Upper lobe of left lung (tissue), 4 donors: ENCODE data around the gene GOLGA6L10.
"Not testable (repeated sequence)": the region's sequence is repeated elsewhere in the genome, so short reads cannot be mapped to it uniquely, and the experiment has no call there.

Source experiments
- POLR2A ChIP-seq, 4 donors: fragments of 450-650 bp; IDR thresholded peaks; one replicate each; pipeline ENCODE4 v1.5.1; 2016 to 2017; ENCODE audit warnings: antibody characterized with exemption in 4 of 4, mild to moderate bottlenecking in 2 of 4
- POLR2AphosphoS5 ChIP-seq, 2 donors: sonication (generic); formaldehyde crosslinking; IDR thresholded peaks; one replicate each; pipeline ENCODE4 v1.5.1; 2017; ENCODE audit warnings: antibody characterized with exemption in 2 of 2
- TF ChIP-seq, protein P1 (sequence below), 6 experiments: fragments of 450-650 bp in 4 of 6; fragments of 200-600 bp in 2 of 6; sonication (generic) in 2 of 6; IDR thresholded peaks; one replicate each; pipeline ENCODE4 v1.5.1; 2016 to 2019; ENCODE audit warnings: antibody characterized with exemption in 6 of 6

DNA sequence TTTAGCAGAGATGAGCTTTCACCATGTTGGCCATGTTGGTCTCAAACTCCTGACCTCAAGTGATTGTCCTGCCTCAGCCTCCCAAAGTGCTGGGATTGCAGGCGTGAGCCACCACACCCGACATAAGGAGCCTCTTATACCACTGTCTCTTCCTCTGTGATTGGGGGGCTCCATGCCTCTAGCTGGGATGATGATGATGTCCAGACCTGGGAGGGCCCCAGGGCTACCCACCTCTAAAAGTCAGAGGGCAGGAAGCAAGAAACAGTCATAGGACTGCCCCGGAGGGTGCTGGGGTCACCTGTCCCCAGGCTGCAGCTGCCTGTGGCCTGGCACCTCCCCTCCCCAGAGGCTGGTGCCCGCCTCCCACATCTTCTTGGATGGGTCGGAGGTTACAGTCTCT lies 5.4 kb downstream of the GOLGA6L10 start:
- TF ChIP-seq, protein P1, sequence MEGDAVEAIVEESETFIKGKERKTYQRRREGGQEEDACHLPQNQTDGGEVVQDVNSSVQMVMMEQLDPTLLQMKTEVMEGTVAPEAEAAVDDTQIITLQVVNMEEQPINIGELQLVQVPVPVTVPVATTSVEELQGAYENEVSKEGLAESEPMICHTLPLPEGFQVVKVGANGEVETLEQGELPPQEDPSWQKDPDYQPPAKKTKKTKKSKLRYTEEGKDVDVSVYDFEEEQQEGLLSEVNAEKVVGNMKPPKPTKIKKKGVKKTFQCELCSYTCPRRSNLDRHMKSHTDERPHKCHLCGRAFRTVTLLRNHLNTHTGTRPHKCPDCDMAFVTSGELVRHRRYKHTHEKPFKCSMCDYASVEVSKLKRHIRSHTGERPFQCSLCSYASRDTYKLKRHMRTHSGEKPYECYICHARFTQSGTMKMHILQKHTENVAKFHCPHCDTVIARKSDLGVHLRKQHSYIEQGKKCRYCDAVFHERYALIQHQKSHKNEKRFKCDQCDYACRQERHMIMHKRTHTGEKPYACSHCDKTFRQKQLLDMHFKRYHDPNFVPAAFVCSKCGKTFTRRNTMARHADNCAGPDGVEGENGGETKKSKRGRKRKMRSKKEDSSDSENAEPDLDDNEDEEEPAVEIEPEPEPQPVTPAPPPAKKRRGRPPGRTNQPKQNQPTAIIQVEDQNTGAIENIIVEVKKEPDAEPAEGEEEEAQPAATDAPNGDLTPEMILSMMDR (IDR thresholded peaks at IDR 0.05) = not testable (repeated sequence)
- not testable (repeated sequence) for TF ChIP-seq POLR2AphosphoS5, POLR2A (IDR thresholded peaks at IDR 0.05)
